Esophagus muscularis mucosa (tissue), 4 donors: ENCODE data around the gene SIK2.

Experiments
- EP300 ChIP-seq: sonication (generic); formaldehyde crosslinking; IDR thresholded peaks from one replicate; pipeline ENCODE4 v1.6.1; 2017; ENCODE audit warnings: antibody characterized with exemption
- POLR2A ChIP-seq: fragments of 450-650 bp; IDR thresholded peaks from one replicate; pipeline ENCODE4 v1.6.1; 2017; ENCODE audit warnings: antibody characterized with exemption, moderate library complexity, mild to moderate bottlenecking, low read depth
- TF ChIP-seq, protein P1 (sequence below), 3 experiments: fragments of 200-600 bp in 2 of 3; fragments of 450-650 bp in 1 of 3; sonication (generic) in 2 of 3; IDR thresholded peaks; one replicate each; pipeline ENCODE4 v1.5.1; 2017 to 2019; ENCODE audit warnings: antibody characterized with exemption in 3 of 3, mild to moderate bottlenecking in 2 of 3, moderate library complexity in 1 of 3

DNA sequence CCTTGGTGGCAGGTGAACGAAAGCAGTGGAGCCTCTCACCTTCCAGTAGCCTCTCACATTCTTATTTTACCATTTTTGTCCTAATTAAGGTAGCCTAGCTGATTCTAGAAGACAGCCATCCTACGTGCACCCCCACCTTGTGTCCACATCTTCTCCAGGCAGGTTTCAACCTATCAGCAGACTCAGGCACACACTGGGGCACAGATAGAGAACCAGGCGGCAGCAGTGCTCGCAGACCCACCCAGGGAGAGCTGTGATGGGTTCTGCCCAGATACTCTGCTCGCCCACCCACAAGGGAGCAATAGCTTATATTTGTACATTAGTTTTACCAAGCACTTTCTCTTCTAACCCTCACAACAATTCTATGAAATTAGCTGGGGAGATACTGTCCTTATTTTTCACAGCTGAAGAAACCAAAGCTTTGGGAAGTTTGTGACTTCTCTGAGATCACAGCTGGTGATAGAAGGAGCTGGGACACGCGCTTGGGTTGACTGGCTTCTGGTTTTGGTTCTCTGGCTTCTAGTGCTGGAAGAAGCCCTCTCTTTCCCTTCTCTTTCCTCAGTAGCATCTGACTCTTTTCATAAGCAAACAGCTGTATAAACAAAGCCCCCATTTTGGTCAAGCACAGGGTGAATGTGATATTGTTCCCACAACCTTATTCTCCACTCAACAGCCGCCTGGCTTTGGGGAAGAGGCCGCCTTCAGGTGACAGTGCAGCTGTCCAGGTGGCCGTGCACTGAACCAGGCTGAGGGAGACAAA is 127.0 kb downstream of the SIK2 start:
- no peak for TF ChIP-seq POLR2A
- TF ChIP-seq, protein P1, sequence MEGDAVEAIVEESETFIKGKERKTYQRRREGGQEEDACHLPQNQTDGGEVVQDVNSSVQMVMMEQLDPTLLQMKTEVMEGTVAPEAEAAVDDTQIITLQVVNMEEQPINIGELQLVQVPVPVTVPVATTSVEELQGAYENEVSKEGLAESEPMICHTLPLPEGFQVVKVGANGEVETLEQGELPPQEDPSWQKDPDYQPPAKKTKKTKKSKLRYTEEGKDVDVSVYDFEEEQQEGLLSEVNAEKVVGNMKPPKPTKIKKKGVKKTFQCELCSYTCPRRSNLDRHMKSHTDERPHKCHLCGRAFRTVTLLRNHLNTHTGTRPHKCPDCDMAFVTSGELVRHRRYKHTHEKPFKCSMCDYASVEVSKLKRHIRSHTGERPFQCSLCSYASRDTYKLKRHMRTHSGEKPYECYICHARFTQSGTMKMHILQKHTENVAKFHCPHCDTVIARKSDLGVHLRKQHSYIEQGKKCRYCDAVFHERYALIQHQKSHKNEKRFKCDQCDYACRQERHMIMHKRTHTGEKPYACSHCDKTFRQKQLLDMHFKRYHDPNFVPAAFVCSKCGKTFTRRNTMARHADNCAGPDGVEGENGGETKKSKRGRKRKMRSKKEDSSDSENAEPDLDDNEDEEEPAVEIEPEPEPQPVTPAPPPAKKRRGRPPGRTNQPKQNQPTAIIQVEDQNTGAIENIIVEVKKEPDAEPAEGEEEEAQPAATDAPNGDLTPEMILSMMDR (IDR thresholded peaks at IDR 0.05): no peak
- TF ChIP-seq EP300: no peak
